Myocyte (in vitro differentiated cells): ENCODE measurements around the gene ZNF3. TPM values are rescaled to one million over a fixed set of nuclear protein-coding genes. Genes with fewer than 3 reads are reported as not detected.
A peak's percentile ranks its signal among the peaks of the same experiment; 100 is the strongest.
"Not testable (repeated sequence)": the region's sequence is repeated elsewhere in the genome, so short reads cannot be mapped to it uniquely, and the experiment has no call there.

Experiments used
- DNase-seq: peaks from one replicate; pipeline ENCODE4 v3.0.0-alpha.2; 2012; ENCODE audit warnings: low read depth
- polyA plus RNA-seq: library from polyadenylated mRNA; unstranded; fragments of >200 nt; gene quantifications from one replicate; pipeline ENCODE4 v1.2.1, GENCODE V29; 2012; ENCODE audit warnings: missing spikeins
- total RNA-seq: library from RNA; depleted of rRNA; stranded (reverse); fragments of >200 nt; gene quantifications from 2 replicates; pipeline ENCODE4 v1.2.3, GENCODE V29; 2014

ZNF3 gene
- 40.7 and 61.3 TPM in 2 replicates for total RNA-seq
- 26.1 TPM for polyA plus RNA-seq

DNA sequence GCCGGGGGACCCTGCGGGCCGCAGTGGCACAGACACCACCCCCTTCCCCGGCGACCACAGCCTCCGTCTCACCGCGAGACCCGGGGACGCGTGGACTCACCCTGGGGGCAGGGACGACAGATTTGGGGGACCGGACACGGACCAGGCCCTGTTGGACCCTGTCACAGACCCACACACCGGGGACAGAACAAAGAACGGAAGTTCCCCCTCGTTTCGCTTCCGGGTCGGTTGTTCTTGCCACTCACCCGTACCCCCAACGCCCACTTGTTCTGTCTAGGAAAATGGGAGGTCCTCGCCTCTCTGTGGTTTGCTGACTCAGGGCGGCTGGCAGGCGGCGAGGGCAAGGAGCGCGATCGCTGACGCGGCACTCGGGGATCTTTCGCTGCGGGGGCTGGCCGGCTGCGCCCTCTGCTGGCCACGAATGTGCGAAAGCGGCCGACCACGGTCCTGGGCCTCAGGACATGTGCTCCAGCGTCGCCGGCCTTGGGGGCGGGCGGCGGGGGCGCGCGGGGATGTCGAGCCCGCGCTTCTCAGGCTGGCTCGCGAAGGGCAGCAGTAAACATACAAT, at the start of gene ZNF3:
Gene ZNF3, minus strand, starts transcription at position 189 of the 568 bp plus-strand sequence. CDS start 4,366 bp downstream, outside the sequence.
- DNase-seq: peak; percentile 100

DNA sequence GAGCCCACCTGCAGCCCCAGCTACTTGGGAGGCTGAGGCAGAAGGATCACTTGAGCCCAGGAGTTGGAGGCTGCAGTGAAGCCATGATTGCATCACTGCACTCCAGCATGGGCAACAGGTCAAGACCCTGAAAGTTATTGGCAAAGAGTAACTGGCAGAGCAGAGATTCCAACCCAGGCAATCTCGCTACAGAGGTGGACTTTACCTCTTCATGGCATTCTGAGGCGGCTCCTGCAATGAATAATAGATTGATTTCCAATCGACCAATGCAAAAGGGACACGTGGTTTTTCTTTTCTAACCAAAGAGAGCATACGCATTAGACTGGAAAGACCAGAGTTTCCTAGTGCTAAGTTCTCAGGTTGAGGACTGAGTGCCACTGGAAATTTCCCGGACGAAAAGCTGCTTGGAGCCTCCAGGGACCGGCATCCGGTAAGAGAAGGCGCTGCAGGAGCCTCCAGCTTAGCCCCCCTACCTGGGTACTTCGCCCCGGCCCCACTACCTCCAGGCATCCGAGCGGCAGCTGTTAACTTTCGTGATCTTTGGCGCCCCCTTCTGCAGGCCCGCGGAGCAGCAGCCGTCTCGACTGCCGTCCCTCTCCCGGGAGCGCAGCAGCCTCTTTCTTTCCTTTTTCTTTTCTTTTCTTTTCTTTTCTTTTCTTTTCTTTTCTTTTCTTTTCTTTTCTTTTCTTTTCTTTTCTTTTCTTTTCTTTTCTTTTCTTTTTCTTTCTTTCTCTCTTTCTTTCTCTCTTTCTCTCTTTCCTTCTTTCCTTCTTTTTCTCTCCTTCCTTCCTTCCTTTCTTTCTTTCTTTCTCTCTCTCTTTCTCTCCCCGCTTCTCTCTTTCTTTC, 49.3 kb upstream of the ZNF3 start:
- DNase-seq: peak; percentile 73

DNA sequence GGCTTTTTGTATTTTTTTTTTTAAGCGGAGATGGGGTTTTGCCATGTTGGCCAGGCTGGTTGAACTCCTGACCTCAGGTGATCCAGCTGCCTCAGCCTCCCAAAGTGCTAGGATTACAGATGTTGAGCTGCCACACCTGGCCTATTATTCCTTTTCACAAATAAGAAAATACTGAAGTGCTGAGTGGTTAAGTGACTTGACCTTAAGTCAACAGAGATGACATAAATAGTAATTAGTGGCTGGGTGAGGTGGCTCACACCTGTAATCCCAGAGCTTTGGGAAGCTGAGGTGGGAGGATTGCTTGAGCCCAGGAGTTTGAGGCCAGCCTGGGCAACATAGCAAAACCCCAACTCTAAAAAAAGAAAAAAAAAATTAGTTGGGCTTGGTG, 48.7 kb upstream of the ZNF3 start:
- DNase-seq: not testable (repeated sequence)

DNA sequence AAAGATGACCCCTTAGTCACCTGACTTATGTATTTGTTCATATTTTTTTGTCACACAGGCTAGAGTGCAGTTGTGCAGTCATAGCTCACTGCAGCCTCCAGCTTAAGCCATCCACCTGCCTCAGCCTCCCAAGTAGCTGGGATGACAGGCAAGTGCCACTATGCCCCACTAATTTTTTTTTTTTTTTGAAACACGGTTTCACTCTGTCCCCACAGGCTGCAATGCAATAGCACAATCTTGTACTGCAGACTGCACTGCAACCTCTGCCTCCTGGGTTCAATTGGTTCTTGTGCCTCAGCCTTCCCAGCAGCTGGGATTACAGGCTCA, 47.1 kb upstream of the ZNF3 start:
- DNase-seq: no peak

GRCh38 chr7:100127866-100128636, 46.5 kb upstream of the ZNF3 start:
- no peak for DNase-seq

- peak; percentile 97 for DNase-seq
These were observed 45.7 kb upstream of the ZNF3 start, which contains the start of gene MBLAC1 for GRCh38 chr7:100126931-100127865. MBLAC1 (plus strand) TSS chr7:100126967; CDS start chr7:100127396, 429 bp downstream.

- no peak for DNase-seq
These were observed 44.9 kb upstream of the ZNF3 start for GRCh38 chr7:100126239-100126930.

GRCh38 chr7:100124301-100125230, 43.0 kb upstream of the ZNF3 start:
- DNase-seq: no peak

DNA sequence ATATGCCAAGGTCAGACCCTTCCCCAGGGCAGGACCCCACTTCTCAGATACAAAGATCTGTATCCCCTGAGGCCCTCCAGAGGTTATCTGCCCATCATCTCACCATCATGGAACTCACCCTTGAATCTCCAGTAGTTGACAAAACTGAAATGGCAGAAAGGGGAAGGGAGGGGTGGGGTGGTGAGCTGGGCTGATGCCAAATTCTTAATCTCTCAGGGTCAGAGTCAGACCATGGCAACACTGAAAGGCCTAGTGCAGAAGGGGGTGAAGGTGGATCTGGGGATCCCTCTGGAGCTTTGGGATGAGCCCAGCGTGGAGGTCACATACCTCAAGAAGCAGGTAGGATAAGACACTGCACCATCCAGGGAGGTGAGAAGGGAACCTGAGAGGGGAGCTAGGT, 41.0 kb upstream of the ZNF3 start:
- no peak for DNase-seq

GRCh38 chr7:100122067-100122466, 40.5 kb upstream of the ZNF3 start:
- DNase-seq: no peak

GRCh38 chr7:100120733-100121036, 39.2 kb upstream of the ZNF3 start:
- DNase-seq: no peak

DNA sequence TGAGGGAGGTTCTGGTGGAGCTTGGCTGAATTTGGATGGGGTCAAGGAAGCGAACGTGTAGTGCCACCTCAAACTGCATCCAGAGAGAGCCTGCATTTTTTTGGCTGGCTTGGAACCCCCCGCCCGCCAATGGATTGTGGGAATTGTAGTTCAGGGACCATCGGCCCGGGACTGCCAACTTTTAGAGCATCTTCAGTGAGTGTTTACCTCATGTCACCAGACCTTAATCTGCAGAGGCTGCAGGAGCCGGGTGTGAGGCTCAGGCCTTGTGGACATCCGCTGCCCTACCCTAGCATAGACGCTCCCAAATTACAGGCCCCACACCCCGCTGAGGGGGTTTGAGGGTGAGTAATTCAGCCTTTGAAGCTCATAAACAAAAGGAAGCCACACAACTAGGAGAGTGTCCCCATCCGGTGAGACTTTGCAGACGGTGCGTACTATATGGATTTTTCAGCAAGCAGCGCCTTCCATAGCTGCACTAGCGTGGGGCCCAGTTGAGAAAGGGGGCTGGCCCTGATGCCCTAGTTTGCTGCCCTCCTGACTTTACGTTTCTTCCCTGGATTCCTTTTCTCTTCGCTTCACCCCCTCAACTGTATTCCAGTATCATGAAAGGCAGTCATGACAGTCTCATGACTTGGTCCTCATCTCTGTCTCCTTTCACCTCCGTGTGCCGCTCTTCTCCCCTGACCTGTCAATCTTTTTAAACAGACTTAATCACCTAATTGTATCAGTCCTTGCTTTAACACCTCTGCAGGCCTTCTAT, 38.6 kb upstream of the ZNF3 start:
- peak; percentile 80 for DNase-seq

- peak; percentile 99 for DNase-seq
These were observed 37.8 kb upstream of the ZNF3 start, which contains the start of the genes CNPY4 and TAF6 for GRCh38 chr7:100119072-100119969. CNPY4 (plus strand) TSS chr7:100119634; CDS start chr7:100119745, 111 bp downstream. TAF6 (minus strand) TSS chr7:100119358; CDS start chr7:100114209, 5,149 bp downstream.

DNA sequence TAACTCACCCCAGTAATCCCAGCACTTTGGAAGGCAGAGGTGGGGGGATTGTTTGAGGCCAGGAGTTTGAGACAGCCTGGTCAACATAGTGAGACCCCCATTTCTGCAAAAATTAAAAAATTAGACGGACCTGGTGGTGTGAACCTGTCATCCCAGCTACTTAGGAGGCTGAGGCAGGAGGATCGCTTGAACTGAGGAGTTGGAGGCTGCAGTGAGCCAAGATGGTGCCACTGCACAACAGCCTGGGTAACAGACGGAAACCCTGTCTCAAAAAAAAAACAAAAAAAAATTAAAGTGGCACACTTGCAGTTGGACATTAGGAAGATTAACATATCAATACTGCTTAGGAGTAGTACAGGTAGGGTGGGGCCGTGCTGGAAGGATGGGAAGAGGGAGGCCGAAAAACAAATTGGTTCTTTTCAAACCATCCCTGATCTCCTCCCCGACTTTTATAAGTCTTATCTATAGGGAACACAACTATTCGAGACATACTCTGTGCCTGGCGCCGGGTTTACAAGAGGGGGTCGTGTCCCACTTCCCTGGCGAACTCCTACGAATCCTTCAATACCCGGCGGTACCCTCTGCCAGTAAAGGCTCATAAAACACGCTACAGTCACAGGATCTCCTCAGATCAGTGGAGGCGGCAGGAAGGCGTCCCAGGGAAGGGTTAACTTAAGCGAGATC, 37.0 kb upstream of the ZNF3 start:
- no peak for DNase-seq

DNA sequence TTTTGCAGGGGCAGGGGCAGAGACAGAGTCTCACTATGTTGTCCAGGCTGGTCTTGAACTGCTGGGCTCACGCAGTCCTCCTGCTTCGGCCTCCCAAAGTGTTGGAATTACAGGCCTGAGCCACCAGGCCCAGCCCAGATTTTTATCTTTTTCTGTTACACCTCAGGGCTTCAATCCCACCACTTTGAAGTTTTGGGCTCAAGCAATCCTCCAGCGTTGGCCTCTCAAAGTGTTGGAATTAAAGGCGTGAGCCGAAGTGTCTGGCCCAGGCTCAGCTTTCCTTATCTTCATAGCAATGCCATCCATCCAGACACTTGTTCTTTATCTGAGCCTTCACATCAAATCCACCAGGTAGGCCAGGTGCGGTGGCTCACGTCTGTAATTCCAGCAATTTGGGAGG, 33.5 kb upstream of the ZNF3 start:
- no peak for DNase-seq

- DNase-seq: no peak
These were observed 30.4 kb upstream of the ZNF3 start for GRCh38 chr7:100111914-100112313.

GRCh38 chr7:100111156-100111555, 29.6 kb upstream of the ZNF3 start:
- DNase-seq: no peak
